Gastroesophageal sphincter (tissue), 3 donors: ENCODE measurements around the gene STING1.

Source experiments
- CTCF ChIP-seq, 4 experiments: fragments of 200-600 bp in 2 of 4; fragments of 450-650 bp in 2 of 4; sonication (generic) in 1 of 4; IDR thresholded peaks; one replicate each; pipeline ENCODE4 v1.5.1; 2017 to 2019; ENCODE audit warnings: antibody characterized with exemption in 4 of 4, mild to moderate bottlenecking in 2 of 4, moderate library complexity in 2 of 4
- POLR2AphosphoS5 ChIP-seq: sonication (generic); formaldehyde crosslinking; IDR thresholded peaks from one replicate; pipeline ENCODE4 v1.6.1; 2017; ENCODE audit warnings: antibody characterized with exemption

- TF ChIP-seq CTCF (IDR thresholded peaks at IDR 0.05), result no peak
- no peak for TF ChIP-seq POLR2AphosphoS5
These were observed 3.6 kb upstream of the STING1 start for GRCh38 chr5:139486201-139486600.
